HepG2 (cell line): ENCODE results near the gene CPOX. TPM values are rescaled to one million over a fixed set of nuclear protein-coding genes. Genes with fewer than 3 reads are reported as not detected.

ENCODE experiments used
- ATAC-seq: fragments of 200-7000 bp; cut with Tn5 transposase; 3 replicates; pipeline ENCODE4 v1.9.1; 2020; ENCODE audit warnings: mild to moderate bottlenecking, moderate library complexity
- BruUV-seq: library from RNA; stranded (reverse); fragments of 400-500 nt; replicated peaks from 2 replicates; lab custom pipeline; 2021; lab: Mats Ljungman, UMichigan
- CTCF ChIA-PET: fragments of 300-600 bp; formaldehyde crosslinking; extraction: SDS; loops from one replicate; lab custom pipeline; 2021; ENCODE audit warnings: low total read pairs, inconsistent platforms, low intra/inter-chr PET ratio; lab: Yijun Ruan, JAX
- POLR2A ChIA-PET: fragments of 350-600 bp; sonication (Branson Sonifier 250); formaldehyde crosslinking; loops from one replicate; lab custom pipeline; 2020; ENCODE audit warnings: antibody characterized with exemption, inconsistent platforms; lab: Yijun Ruan, JAX
- DNase-seq: peaks from one replicate; pipeline ENCODE4 v3.0.0-alpha.2; 2015; ENCODE audit warnings: low spot score
- FAIRE-seq: peaks from 3 replicates; lab custom pipeline; 2011; peaks lifted over from hg19 to GRCh38; lab: Jason Lieb, UNC
- H2AFZ ChIP-seq: one replicate; pipeline ENCODE4 v1.6.1; 2011; ENCODE audit warnings: low read length, inconsistent platforms
- H3K27ac ChIP-seq: fragments of 300-600 bp; 3 replicates; pipeline ENCODE4 v1.8.0; 2011; ENCODE audit warnings: mixed run types, mild to moderate bottlenecking, mixed read lengths, low read length, inconsistent platforms; ENCODE audit not compliant: insufficient read depth; ENCODE audit errors: extremely low read length
- H3K27me3 ChIP-seq, 2 experiments: fragments of 200-600 bp in 1 of 2; 2 replicates in 1 of 2; 3 replicates in 1 of 2; pipeline versions ENCODE4 v1.6.0 to v1.8.0; 2011; ENCODE audit warnings: low read length in 2 of 2, mild to moderate bottlenecking in 2 of 2, moderate library complexity in 2 of 2, inconsistent platforms in 1 of 2; ENCODE audit not compliant: insufficient read depth in 2 of 2, control insufficient read depth in 1 of 2
- H3K36me3 ChIP-seq, 2 experiments: fragments of 200-600 bp in 1 of 2; replicated peaks in 1 of 2; 2 replicates in 1 of 2; 3 replicates in 1 of 2; pipeline versions ENCODE4 v1.5.1 to v1.8.0; 2011; ENCODE audit warnings: low read length in 2 of 2, inconsistent platforms in 1 of 2; ENCODE audit not compliant: insufficient read depth in 2 of 2, control insufficient read depth in 1 of 2
- H3K4me1 ChIP-seq: 2 replicates; pipeline ENCODE4 v1.5.1; 2012; ENCODE audit warnings: low read length, inconsistent platforms; ENCODE audit not compliant: insufficient read depth
- H3K4me2 ChIP-seq: 2 replicates; pipeline ENCODE4 v1.6.0; 2011; ENCODE audit warnings: low read depth, low read length, inconsistent platforms
- H3K4me3 ChIP-seq, 3 experiments: fragments of 200-600 bp in 1 of 3; sonication (generic), shearing (Covaris generic) in 1 of 3; replicated peaks in 1 of 3; 2 replicates each; pipeline ENCODE4 v1.5.1; 2011 to 2016; ENCODE audit warnings: low read length in 3 of 3, inconsistent platforms in 2 of 3, low read depth in 2 of 3, mild to moderate bottlenecking in 2 of 3, control low read depth in 1 of 3, mixed read lengths in 1 of 3; ENCODE audit not compliant: insufficient read depth in 1 of 3
- H3K79me2 ChIP-seq: one replicate; pipeline ENCODE4 v1.6.1; 2011; ENCODE audit warnings: low read length, inconsistent platforms; ENCODE audit not compliant: insufficient read depth
- H3K9ac ChIP-seq: 2 replicates; pipeline ENCODE4 v1.6.0; 2011; ENCODE audit warnings: mild to moderate bottlenecking, low read depth, low read length, inconsistent platforms; ENCODE audit not compliant: insufficient read depth
- H3K9me3 ChIP-seq: 2 replicates; pipeline ENCODE4 v1.5.1; 2012; ENCODE audit warnings: mild to moderate bottlenecking, low read length
- H4K20me1 ChIP-seq: 2 replicates; pipeline ENCODE4 v1.6.0; 2011; ENCODE audit warnings: inconsistent platforms, mild to moderate bottlenecking, low read length, moderate library complexity; ENCODE audit not compliant: insufficient read depth
- CHD2 ChIP-seq: IDR thresholded peaks from 2 replicates; pipeline ENCODE4 v1.6.1; 2011; ENCODE audit warnings: low read depth, low read length, improper control_type of control experiment
- HHEX ChIP-seq: IDR thresholded peaks from 2 replicates; pipeline ENCODE4 v1.6.1; 2016; ENCODE audit warnings: control low read depth
- HIVEP1 ChIP-seq: sonication (generic); formaldehyde crosslinking; IDR thresholded peaks from 2 replicates; pipeline ENCODE4 v1.4.0; 2020; ENCODE audit warnings: mild to moderate bottlenecking, missing genetic modification reagents
- JUNB ChIP-seq: sonication (generic); formaldehyde crosslinking; IDR thresholded peaks from 2 replicates; pipeline ENCODE4 v1.8.0; 2022; ENCODE audit warnings: missing genetic modification reagents, mild to moderate bottlenecking, borderline replicate concordance
- NFE2 ChIP-seq: sonication (generic); formaldehyde crosslinking; IDR thresholded peaks from 2 replicates; pipeline ENCODE4 v1.4.0; 2020; ENCODE audit warnings: missing genetic modification reagents
- SMAD1 ChIP-seq: sonication (generic); formaldehyde crosslinking; IDR thresholded peaks from 2 replicates; pipeline ENCODE4 v1.4.0; 2020; ENCODE audit warnings: missing genetic modification reagents, low read depth, mild to moderate bottlenecking, borderline replicate concordance
- SSRP1 ChIP-seq: IDR thresholded peaks from 2 replicates; pipeline ENCODE4 v1.6.1; 2016; ENCODE audit warnings: control low read depth
- STAT5B ChIP-seq: sonication (generic); formaldehyde crosslinking; IDR thresholded peaks from 2 replicates; pipeline ENCODE4 v1.4.0; 2020; ENCODE audit warnings: missing genetic modification reagents
- ZBTB7A ChIP-seq: sonication (generic); formaldehyde crosslinking; IDR thresholded peaks from 2 replicates; pipeline ENCODE4 v1.8.0; 2022; ENCODE audit warnings: mild to moderate bottlenecking, missing genetic modification reagents
- ZFP82 ChIP-seq: sonication (generic); formaldehyde crosslinking; IDR thresholded peaks from 2 replicates; pipeline ENCODE4 v1.5.1; 2020; ENCODE audit warnings: mild to moderate bottlenecking, missing genetic modification reagents, borderline replicate concordance
- ZMAT3 ChIP-seq: sonication (generic); formaldehyde crosslinking; conservative IDR thresholded peaks from 2 replicates; pipeline ENCODE4 v1.7.0; 2021; ENCODE audit warnings: missing genetic modification reagents
- ZNF446 ChIP-seq: sonication (generic); formaldehyde crosslinking; IDR thresholded peaks from 2 replicates; pipeline ENCODE4 v1.5.0; 2020; ENCODE audit warnings: mild to moderate bottlenecking, missing genetic modification reagents
- ZNF781 ChIP-seq: sonication (generic); formaldehyde crosslinking; IDR thresholded peaks from 2 replicates; pipeline ENCODE4 v1.5.1; 2020; ENCODE audit warnings: borderline replicate concordance, mild to moderate bottlenecking, missing genetic modification reagents; ENCODE audit errors: not compliant biosample characterization
- ZNF850 ChIP-seq: sonication (generic); formaldehyde crosslinking; conservative IDR thresholded peaks from 2 replicates; pipeline ENCODE4 v1.9.0; 2021; ENCODE audit warnings: mild to moderate bottlenecking, missing genetic modification reagents
- WGBS: methylation state at CpG from one replicate; pipeline ENCODE4 v1.1.6; 2017; ENCODE audit warnings: low lambda C conversion rate; 5-methylcytosine and 5-hydroxymethylcytosine counted together
- in situ Hi-C: cut with HindIII; loops from 2 replicates; pipeline ENCODE4 v1.10.0; 2017; ENCODE audit warnings: low pct_unique_long_range_greater_than_20kb; ENCODE audit not compliant: extremely low pct_ligation_motif_present
- intact Hi-C: fragments of 100-400 bp; cut with micrococcal nuclease; formaldehyde crosslinking; loops from one replicate; pipeline ENCODE4 v1.10.0; 2022; ENCODE audit not compliant: unreplicated experiment
- polyA plus RNA-seq, 8 experiments: library from polyadenylated mRNA; depleted of rRNA in 3 of 8; stranded (reverse) in 7 of 8; unstranded in 1 of 8; fragments of >200 nt; fragmentation: Illumina TruSeq in 4 of 8; extraction: Trizol in 4 of 8; gene quantifications; 2 replicates each; pipeline versions ENCODE4 v1.2.1 to v1.2.3, GENCODE V29; 2011 to 2016; ENCODE audit warnings: low read depth in 4 of 8, missing spikeins in 1 of 8, mixed read lengths in 1 of 8; ENCODE audit not compliant: insufficient read depth in 1 of 8
- total RNA-seq, 5 experiments: library from RNA; depleted of rRNA; stranded (reverse); fragments of >200 nt; fragmentation: Illumina TruSeq; extraction: Trizol; gene quantifications; 2 replicates each; pipeline ENCODE4 v1.2.3, GENCODE V29; 2016; ENCODE audit warnings: low read depth in 1 of 5
- TF ChIP-seq, protein P1 (sequence below): sonication (generic); formaldehyde crosslinking; IDR thresholded peaks from 2 replicates; pipeline ENCODE4 v1.5.0; 2020; ENCODE audit warnings: mild to moderate bottlenecking, missing genetic modification reagents
- TF ChIP-seq, protein P2 (sequence below): sonication (generic); formaldehyde crosslinking; IDR thresholded peaks from 2 replicates; pipeline ENCODE4 v1.5.0; 2020; ENCODE audit warnings: missing genetic modification reagents
- TF ChIP-seq, protein P3 (sequence below): sonication (generic); formaldehyde crosslinking; IDR thresholded peaks from 2 replicates; pipeline ENCODE4 v1.8.0; 2022; ENCODE audit warnings: missing genetic modification reagents, mild to moderate bottlenecking, moderate library complexity, borderline replicate concordance
- TF ChIP-seq, protein P4 (sequence below): sonication (generic); formaldehyde crosslinking; IDR thresholded peaks from 2 replicates; pipeline ENCODE4 v1.5.0; 2020; ENCODE audit warnings: missing genetic modification reagents, mild to moderate bottlenecking, borderline replicate concordance

CPOX gene
- total and polyA plus RNA-seq, 2 of the 13 experiments (the other 11 are each of a cell fraction or from before 2014, with no cell fraction given): 34.2 to 37.2 TPM

DNA sequence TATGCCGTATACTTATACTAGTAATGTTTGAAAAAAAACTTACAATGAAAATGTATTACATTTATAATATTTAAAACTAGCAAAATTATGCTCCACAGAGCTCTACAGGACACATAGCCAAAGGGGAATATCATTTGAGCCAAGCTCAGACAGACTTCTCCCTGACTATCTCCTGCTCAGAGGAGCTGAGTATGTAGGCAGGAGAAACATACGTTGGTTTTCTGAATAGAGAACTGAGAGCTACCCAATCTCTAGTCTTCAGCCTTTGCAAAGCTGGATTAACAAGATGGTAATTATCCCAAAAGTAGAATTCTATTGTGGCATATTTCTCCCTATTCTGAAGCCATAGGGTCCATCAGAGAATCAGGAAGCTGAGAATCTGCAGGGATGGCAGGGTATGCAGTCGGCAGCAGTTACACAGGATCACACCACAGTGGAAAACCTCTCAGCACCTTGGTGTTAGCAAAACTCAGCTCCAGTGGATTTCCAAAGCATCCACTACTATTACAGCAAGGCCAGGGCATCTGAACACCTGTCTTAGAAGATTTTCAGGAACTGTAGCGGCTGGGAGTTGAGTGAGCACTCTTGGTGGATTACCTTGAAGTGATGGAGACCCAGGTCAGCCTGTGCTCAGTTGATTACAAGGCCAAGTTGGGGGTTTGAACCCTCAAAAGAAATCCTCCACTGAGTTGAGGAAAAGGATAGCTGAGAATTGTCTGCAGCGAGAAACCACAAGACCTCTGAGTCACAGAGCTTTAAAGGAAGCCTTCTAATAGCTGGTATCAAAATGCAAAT is 31.5 kb downstream of the CPOX start:
- Histone ChIP-seq H3K27ac (no peak overlapping the region), H3K9me3 (no peaks in the 10 kb centered on the region), H2AFZ (no peak overlapping the region), H3K4me2 (no peak overlapping the region), H3K36me3 (no peaks in the 10 kb centered on the region), H4K20me1 (no peaks in the 10 kb centered on the region), H3K4me3 (no peak overlapping the region), H3K27me3 (no peaks in the 10 kb centered on the region; a peak in 1 of 5 replicates), H3K9ac (no peak overlapping the region), H3K4me1 (no peaks in the 10 kb centered on the region), H3K79me2 (no peaks in the 10 kb centered on the region)
- ChIA-PET POLR2A (no interaction called here), CTCF (no interaction called here)
- DNase-seq (no peak), FAIRE-seq (no peak), ATAC-seq (no peak)
- TF ChIP-seq ZNF446 (CRISPR knock-in tag) (no peak), ZNF781 (no peak), ZNF850 (no peak), ZBTB7A (CRISPR knock-in tag) (no peak), NFE2 (CRISPR knock-in tag) (no peak), ZMAT3 (CRISPR knock-in tag) (no peak), SSRP1 (CRISPR knock-in tag) (no peak), SMAD1 (CRISPR knock-in tag) (no peak), HIVEP1 (CRISPR knock-in tag) (no peak), STAT5B (CRISPR knock-in tag) (no peak), ZFP82 (CRISPR knock-in tag) (no peak), CHD2 (no peak), JUNB (no peak), HHEX (CRISPR knock-in tag) (no peak)
- TF ChIP-seq, protein P1, sequence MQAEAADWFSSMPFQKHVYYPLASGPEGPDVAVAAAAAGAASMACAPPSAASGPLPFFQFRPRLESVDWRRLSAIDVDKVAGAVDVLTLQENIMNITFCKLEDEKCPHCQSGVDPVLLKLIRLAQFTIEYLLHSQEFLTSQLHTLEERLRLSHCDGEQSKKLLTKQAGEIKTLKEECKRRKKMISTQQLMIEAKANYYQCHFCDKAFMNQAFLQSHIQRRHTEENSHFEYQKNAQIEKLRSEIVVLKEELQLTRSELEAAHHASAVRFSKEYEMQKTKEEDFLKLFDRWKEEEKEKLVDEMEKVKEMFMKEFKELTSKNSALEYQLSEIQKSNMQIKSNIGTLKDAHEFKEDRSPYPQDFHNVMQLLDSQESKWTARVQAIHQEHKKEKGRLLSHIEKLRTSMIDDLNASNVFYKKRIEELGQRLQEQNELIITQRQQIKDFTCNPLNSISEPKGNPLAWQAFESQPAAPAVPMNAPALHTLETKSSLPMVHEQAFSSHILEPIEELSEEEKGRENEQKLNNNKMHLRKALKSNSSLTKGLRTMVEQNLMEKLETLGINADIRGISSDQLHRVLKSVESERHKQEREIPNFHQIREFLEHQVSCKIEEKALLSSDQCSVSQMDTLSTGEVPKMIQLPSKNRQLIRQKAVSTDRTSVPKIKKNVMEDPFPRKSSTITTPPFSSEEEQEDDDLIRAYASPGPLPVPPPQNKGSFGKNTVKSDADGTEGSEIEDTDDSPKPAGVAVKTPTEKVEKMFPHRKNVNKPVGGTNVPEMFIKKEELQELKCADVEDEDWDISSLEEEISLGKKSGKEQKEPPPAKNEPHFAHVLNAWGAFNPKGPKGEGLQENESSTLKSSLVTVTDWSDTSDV: no peak
- TF ChIP-seq, protein P2, sequence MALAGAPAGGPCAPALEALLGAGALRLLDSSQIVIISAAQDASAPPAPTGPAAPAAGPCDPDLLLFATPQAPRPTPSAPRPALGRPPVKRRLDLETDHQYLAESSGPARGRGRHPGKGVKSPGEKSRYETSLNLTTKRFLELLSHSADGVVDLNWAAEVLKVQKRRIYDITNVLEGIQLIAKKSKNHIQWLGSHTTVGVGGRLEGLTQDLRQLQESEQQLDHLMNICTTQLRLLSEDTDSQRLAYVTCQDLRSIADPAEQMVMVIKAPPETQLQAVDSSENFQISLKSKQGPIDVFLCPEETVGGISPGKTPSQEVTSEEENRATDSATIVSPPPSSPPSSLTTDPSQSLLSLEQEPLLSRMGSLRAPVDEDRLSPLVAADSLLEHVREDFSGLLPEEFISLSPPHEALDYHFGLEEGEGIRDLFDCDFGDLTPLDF: no peak
- TF ChIP-seq, protein P3, sequence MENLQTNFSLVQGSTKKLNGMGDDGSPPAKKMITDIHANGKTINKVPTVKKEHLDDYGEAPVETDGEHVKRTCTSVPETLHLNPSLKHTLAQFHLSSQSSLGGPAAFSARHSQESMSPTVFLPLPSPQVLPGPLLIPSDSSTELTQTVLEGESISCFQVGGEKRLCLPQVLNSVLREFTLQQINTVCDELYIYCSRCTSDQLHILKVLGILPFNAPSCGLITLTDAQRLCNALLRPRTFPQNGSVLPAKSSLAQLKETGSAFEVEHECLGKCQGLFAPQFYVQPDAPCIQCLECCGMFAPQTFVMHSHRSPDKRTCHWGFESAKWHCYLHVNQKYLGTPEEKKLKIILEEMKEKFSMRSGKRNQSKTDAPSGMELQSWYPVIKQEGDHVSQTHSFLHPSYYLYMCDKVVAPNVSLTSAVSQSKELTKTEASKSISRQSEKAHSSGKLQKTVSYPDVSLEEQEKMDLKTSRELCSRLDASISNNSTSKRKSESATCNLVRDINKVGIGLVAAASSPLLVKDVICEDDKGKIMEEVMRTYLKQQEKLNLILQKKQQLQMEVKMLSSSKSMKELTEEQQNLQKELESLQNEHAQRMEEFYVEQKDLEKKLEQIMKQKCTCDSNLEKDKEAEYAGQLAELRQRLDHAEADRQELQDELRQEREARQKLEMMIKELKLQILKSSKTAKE (CRISPR knock-in tag): no peak
- TF ChIP-seq, protein P4, sequence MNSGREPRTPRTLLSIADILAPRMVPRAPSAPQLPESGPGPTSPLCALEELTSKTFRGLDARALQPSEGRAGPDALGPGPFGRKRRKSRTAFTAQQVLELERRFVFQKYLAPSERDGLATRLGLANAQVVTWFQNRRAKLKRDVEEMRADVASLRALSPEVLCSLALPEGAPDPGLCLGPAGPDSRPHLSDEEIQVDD (CRISPR knock-in tag): no peak
- BruUV-seq: no TSS peak
- intact Hi-C loops: no loop called here
- WGBS: 25% methylated on average over 5 of the region's 5 CpGs
- in situ Hi-C loops: loop anchor here (25.0 kb wide), 1 partner anchor 525 kb away; the partner anchor contains the start of gene GABRR3
